CD4-positive, alpha-beta T cell treated with Interleukin-15 for 4 hours (primary cell): ENCODE data around the gene PCDHB13.
"Not testable (repeated sequence)": the region's sequence is repeated elsewhere in the genome, so short reads cannot be mapped to it uniquely, and the experiment has no call there.

Experiments
- DNase-seq: peaks from one replicate; pipeline ENCODE4 v3.0.0-alpha.2; 2020; ENCODE audit warnings: low spot score

PCDHB13 gene

GRCh38 chr5:141201646-141202045 is 12.1 kb upstream of the PCDHB13 start:
- DNase-seq, result not testable (repeated sequence)

GRCh38 chr5:141208478-141208877 is 5.2 kb upstream of the PCDHB13 start, which contains the start of gene PCDHB12:
Gene PCDHB12, plus strand, starts transcription at chr5:141208719. Its CDS starts 189 bp downstream, at chr5:141208908.
- DNase-seq, result no peak

- not testable (repeated sequence) for DNase-seq
Measured at GRCh38 chr5:141210281-141210680, 3.4 kb upstream of the PCDHB13 start.

GRCh38 chr5:141210849-141211248 is 2.9 kb upstream of the PCDHB13 start:
- DNase-seq, result not testable (repeated sequence)

GRCh38 chr5:141214583-141214982 is 864 bp downstream of the PCDHB13 start:
- not testable (repeated sequence) for DNase-seq

- DNase-seq, result not testable (repeated sequence)
Measured at GRCh38 chr5:141215504-141215903, 1.8 kb downstream of the PCDHB13 start.

GRCh38 chr5:141216035-141216434 is 2.3 kb downstream of the PCDHB13 start:
- DNase-seq, result not testable (repeated sequence)

GRCh38 chr5:141223112-141223783 is 9.5 kb downstream of the PCDHB13 start, which contains the start of gene PCDHB14:
Gene PCDHB14, plus strand, starts transcription at chr5:141223343. Its CDS starts 163 bp downstream, at chr5:141223506.
- DNase-seq, result no peak

GRCh38 chr5:141224844-141225243 is 11.1 kb downstream of the PCDHB13 start:
- DNase-seq, result not testable (repeated sequence)

- not testable (repeated sequence) for DNase-seq
Measured at GRCh38 chr5:141225421-141225820, 11.7 kb downstream of the PCDHB13 start.

- DNase-seq, result no peak
Measured at GRCh38 chr5:141234109-141234667, 20.5 kb downstream of the PCDHB13 start.

GRCh38 chr5:141235922-141236321 is 22.2 kb downstream of the PCDHB13 start:
- DNase-seq, result not testable (repeated sequence)

GRCh38 chr5:141236516-141237313 is 23.0 kb downstream of the PCDHB13 start:
- DNase-seq, result no peak

GRCh38 chr5:141241496-141241895 is 27.8 kb downstream of the PCDHB13 start:
- DNase-seq, result no peak

- no peak for DNase-seq
Measured at GRCh38 chr5:141245250-141245717, 31.6 kb downstream of the PCDHB13 start, which contains the start of gene PCDHB15. Gene PCDHB15, plus strand, starts transcription at chr5:141245395. Its CDS starts 184 bp downstream, at chr5:141245579.

- not testable (repeated sequence) for DNase-seq
Measured at GRCh38 chr5:141246971-141247370, 33.3 kb downstream of the PCDHB13 start.

GRCh38 chr5:141247434-141247833 is 33.7 kb downstream of the PCDHB13 start:
- DNase-seq, result not testable (repeated sequence)

GRCh38 chr5:141250576-141250975 is 36.9 kb downstream of the PCDHB13 start:
- no peak for DNase-seq

GRCh38 chr5:141258464-141258863 is 44.7 kb downstream of the PCDHB13 start:
- DNase-seq, result no peak

- no peak for DNase-seq
Measured at GRCh38 chr5:141258948-141259347, 45.2 kb downstream of the PCDHB13 start.

- no peak for DNase-seq
Measured at GRCh38 chr5:141260458-141261237, 46.9 kb downstream of the PCDHB13 start.

- DNase-seq, result no peak
Measured at GRCh38 chr5:141261238-141261546, 47.5 kb downstream of the PCDHB13 start.
